ENCODE results near the gene BRICD5.

The BRICD5 gene

DNA sequence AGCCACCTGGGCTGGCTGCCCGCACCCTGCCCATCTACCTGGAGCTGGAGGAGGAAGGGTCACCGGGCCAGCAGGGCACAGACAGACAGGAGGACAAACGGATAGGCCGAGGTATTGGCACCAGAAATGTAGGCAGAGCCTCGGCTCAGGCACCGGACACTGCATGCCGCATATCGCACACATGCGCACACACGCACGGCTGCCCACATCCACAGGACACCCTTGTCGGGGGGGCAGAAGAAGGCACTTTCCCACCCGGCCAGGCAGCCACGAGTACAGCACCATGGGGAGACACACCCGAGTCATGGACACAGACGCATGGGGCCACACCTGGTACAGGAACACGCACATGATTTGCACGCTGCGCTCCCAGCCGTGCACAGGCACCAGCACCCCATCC is 28.7 kb downstream of the BRICD5 start:
- no peak overlapping the region for H3K4me3 ChIP-seq (ENCODE audit: low read length)
- H3K27me3 ChIP-seq (ENCODE audit: control insufficient read depth, insufficient read depth, low read length): no peaks in the 10 kb centered on the region
- no peak for DNase-seq (ENCODE audit: low read depth, low spot score)
- H3K27ac ChIP-seq (ENCODE audit: low read length): no peak overlapping the region
- WGBS (ENCODE audit: insufficient coverage, insufficient read length): no CpG with 5 or more reads among the region's 20 CpGs
- H3K9me3 ChIP-seq (ENCODE audit: control insufficient read depth, insufficient read depth, low read length): no peaks in the 10 kb centered on the region
- H3K4me1 ChIP-seq (ENCODE audit: control insufficient read depth, insufficient read depth, low read length): peaks cover 2% of the 10 kb centered on the region; the same call in 1 of the 2 replicates
- peaks cover 3% of the 10 kb centered on the region; the same call in 1 of the 2 replicates for H3K36me3 ChIP-seq (ENCODE audit: control insufficient read depth, insufficient read depth, low read length)

- Histone ChIP-seq H3K27ac (ENCODE audit: low read length) (no peak overlapping the region), H3K36me3 (ENCODE audit: control insufficient read depth, insufficient read depth, low read length) (peaks cover 8% of the 10 kb centered on the region), H3K4me3 (ENCODE audit: low read length) (no peak overlapping the region), H3K9me3 (ENCODE audit: control insufficient read depth, insufficient read depth, low read length) (no peaks in the 10 kb centered on the region), H3K4me1 (ENCODE audit: control insufficient read depth, insufficient read depth, low read length) (peaks cover 2% of the 10 kb centered on the region; the same call in 1 of the 2 replicates), H3K27me3 (ENCODE audit: control insufficient read depth, insufficient read depth, low read length) (no peaks in the 10 kb centered on the region)
- whole genome bisulfite sequencing (ENCODE audit: insufficient coverage, insufficient read length): no CpG with 5 or more reads among the region's 46 CpGs
- no peak for DNase-seq (ENCODE audit: low read depth, low spot score)
Observed at GRCh38 chr16:2180962-2181923, 29.4 kb downstream of the BRICD5 start.

DNA sequence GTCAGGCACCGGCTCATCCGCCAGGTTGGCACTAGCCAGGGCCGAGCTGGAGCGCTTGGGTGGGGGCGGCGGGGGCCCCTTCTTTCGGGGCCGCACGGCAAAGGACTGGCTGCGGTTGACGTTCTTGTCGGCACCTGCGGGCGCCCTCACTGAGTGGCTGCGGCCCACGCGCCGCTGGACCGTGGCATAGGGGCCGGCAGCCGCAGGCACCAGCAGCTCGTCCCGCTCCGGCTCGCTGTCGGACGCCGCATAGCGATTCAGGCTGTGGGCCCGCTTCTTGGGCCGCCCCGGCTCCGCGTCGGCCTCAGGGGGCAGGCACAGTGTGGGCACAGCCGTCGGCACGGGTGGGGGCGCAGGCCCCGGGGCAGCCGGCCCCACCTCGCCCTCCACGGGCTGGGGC is 30.2 kb downstream of the BRICD5 start:
- DNase-seq (ENCODE audit: low read depth, low spot score): no peak
- WGBS (ENCODE audit: insufficient coverage, insufficient read length): no CpG with 5 or more reads among the region's 43 CpGs
- no peak overlapping the region for H3K27ac ChIP-seq (ENCODE audit: low read length)
- H3K4me3 ChIP-seq (ENCODE audit: low read length): no peak overlapping the region
- no peaks in the 10 kb centered on the region for H3K9me3 ChIP-seq (ENCODE audit: control insufficient read depth, insufficient read depth, low read length)
- H3K27me3 ChIP-seq (ENCODE audit: control insufficient read depth, insufficient read depth, low read length): no peaks in the 10 kb centered on the region
- H3K36me3 ChIP-seq (ENCODE audit: control insufficient read depth, insufficient read depth, low read length): peaks cover 16% of the 10 kb centered on the region
- H3K4me1 ChIP-seq (ENCODE audit: control insufficient read depth, insufficient read depth, low read length): peaks cover 2% of the 10 kb centered on the region; the same call in 1 of the 2 replicates

DNA sequence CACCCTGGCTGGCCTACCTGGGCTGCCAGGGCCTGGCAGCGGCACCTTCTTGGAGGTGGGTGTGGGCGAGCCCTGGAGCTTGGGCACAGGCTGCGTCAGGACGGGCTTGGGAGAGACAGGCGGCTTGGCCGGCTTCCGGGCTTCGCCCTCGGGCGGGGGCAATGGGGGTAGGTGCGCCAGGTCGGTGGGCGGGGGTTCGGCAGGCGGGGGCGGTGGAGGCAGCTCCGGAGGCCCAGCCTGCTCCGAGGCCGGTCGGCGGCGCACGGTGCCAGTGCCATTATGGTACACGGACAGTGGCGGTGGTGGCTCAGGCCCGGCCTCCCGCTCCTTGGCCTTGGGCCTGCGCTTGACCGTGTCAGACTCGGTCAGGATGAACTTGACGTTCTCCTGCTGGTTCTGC is 31.1 kb downstream of the BRICD5 start:
- H3K9me3 ChIP-seq (ENCODE audit: control insufficient read depth, insufficient read depth, low read length): no peaks in the 10 kb centered on the region
- no peaks in the 10 kb centered on the region for H3K27me3 ChIP-seq (ENCODE audit: control insufficient read depth, insufficient read depth, low read length)
- H3K36me3 ChIP-seq (ENCODE audit: control insufficient read depth, insufficient read depth, low read length): peaks cover 25% of the 10 kb centered on the region
- no peak overlapping the region for H3K27ac ChIP-seq (ENCODE audit: low read length)
- no peak for DNase-seq (ENCODE audit: low read depth, low spot score)
- no CpG with 5 or more reads among the region's 31 CpGs for WGBS (ENCODE audit: insufficient coverage, insufficient read length)
- no peak overlapping the region for H3K4me3 ChIP-seq (ENCODE audit: low read length)
- H3K4me1 ChIP-seq (ENCODE audit: control insufficient read depth, insufficient read depth, low read length): peaks cover 2% of the 10 kb centered on the region

- no peak for DNase-seq (ENCODE audit: low read depth, low spot score)
- H3K36me3 ChIP-seq (ENCODE audit: control insufficient read depth, insufficient read depth, low read length): peaks cover 29% of the 10 kb centered on the region
- no peak overlapping the region for H3K27ac ChIP-seq (ENCODE audit: low read length)
- H3K4me3 ChIP-seq (ENCODE audit: low read length): no peak overlapping the region; the same call in 1 of the 2 replicates
- no peaks in the 10 kb centered on the region for H3K9me3 ChIP-seq (ENCODE audit: control insufficient read depth, insufficient read depth, low read length)
- H3K4me1 ChIP-seq (ENCODE audit: control insufficient read depth, insufficient read depth, low read length): peaks cover 2% of the 10 kb centered on the region
- no CpG with 5 or more reads among the region's 50 CpGs for whole genome bisulfite sequencing (ENCODE audit: insufficient coverage, insufficient read length)
- H3K27me3 ChIP-seq (ENCODE audit: control insufficient read depth, insufficient read depth, low read length): no peaks in the 10 kb centered on the region
Observed at GRCh38 chr16:2179107-2179501, 31.6 kb downstream of the BRICD5 start.

GRCh38 chr16:2178321-2179106 is 32.1 kb downstream of the BRICD5 start:
- Histone ChIP-seq H3K27me3 (ENCODE audit: control insufficient read depth, insufficient read depth, low read length) (no peaks in the 10 kb centered on the region), H3K9me3 (ENCODE audit: control insufficient read depth, insufficient read depth, low read length) (no peaks in the 10 kb centered on the region), H3K4me1 (ENCODE audit: control insufficient read depth, insufficient read depth, low read length) (peaks cover 2% of the 10 kb centered on the region), H3K4me3 (ENCODE audit: low read length) (no peak overlapping the region; the same call in 1 of the 2 replicates), H3K27ac (ENCODE audit: low read length) (no peak overlapping the region), H3K36me3 (ENCODE audit: control insufficient read depth, insufficient read depth, low read length) (peaks cover 34% of the 10 kb centered on the region)
- no CpG with 5 or more reads among the region's 106 CpGs for WGBS (ENCODE audit: insufficient coverage, insufficient read length)
- DNase-seq (ENCODE audit: low read depth, low spot score): peak; percentile 18

GRCh38 chr16:2177561-2177960 is 33.1 kb downstream of the BRICD5 start:
- WGBS (ENCODE audit: insufficient coverage, insufficient read length): no CpG with 5 or more reads among the region's 20 CpGs
- no peak overlapping the region for H3K4me3 ChIP-seq (ENCODE audit: low read length)
- no peaks in the 10 kb centered on the region for H3K9me3 ChIP-seq (ENCODE audit: control insufficient read depth, insufficient read depth, low read length)
- peaks cover 2% of the 10 kb centered on the region for H3K4me1 ChIP-seq (ENCODE audit: control insufficient read depth, insufficient read depth, low read length)
- no peaks in the 10 kb centered on the region for H3K27me3 ChIP-seq (ENCODE audit: control insufficient read depth, insufficient read depth, low read length)
- H3K36me3 ChIP-seq (ENCODE audit: control insufficient read depth, insufficient read depth, low read length): peaks cover 44% of the 10 kb centered on the region
- DNase-seq (ENCODE audit: low read depth, low spot score): no peak
- no peak overlapping the region for H3K27ac ChIP-seq (ENCODE audit: low read length)

DNA sequence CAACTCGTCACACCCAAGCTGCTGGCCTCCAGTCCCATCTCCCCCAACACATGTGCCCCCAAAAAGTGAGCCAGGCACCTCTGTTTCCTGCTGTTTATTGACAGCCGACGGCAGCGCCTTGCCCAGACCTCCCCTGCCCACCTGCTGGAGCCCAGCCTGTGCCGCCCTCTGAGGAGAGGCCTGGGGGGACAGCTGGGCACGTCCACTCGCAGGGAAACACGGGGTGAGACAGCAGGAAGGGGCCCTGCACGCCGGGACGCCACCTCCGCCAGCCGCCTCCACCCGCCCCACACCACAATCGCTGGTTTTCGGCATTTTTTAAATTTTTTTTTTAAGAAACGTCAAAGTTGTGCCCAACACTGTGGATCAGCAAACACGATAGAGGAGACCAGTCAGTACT is 33.6 kb downstream of the BRICD5 start:
- H3K4me3 ChIP-seq (ENCODE audit: low read length): no peak overlapping the region
- H3K27me3 ChIP-seq (ENCODE audit: control insufficient read depth, insufficient read depth, low read length): no peaks in the 10 kb centered on the region
- H3K36me3 ChIP-seq (ENCODE audit: control insufficient read depth, insufficient read depth, low read length): peaks cover 46% of the 10 kb centered on the region
- DNase-seq (ENCODE audit: low read depth, low spot score): no peak
- no peak overlapping the region for H3K27ac ChIP-seq (ENCODE audit: low read length)
- peaks cover 2% of the 10 kb centered on the region for H3K4me1 ChIP-seq (ENCODE audit: control insufficient read depth, insufficient read depth, low read length)
- WGBS (ENCODE audit: insufficient coverage, insufficient read length): no CpG with 5 or more reads among the region's 18 CpGs
- H3K9me3 ChIP-seq (ENCODE audit: control insufficient read depth, insufficient read depth, low read length): no peaks in the 10 kb centered on the region

GRCh38 chr16:2176047-2176446 is 34.6 kb downstream of the BRICD5 start:
- Histone ChIP-seq H3K36me3 (ENCODE audit: control insufficient read depth, insufficient read depth, low read length) (peaks cover 55% of the 10 kb centered on the region), H3K27ac (ENCODE audit: low read length) (no peak overlapping the region)

GRCh38 chr16:2175454-2175853 is 35.2 kb downstream of the BRICD5 start:
- H3K9me3 ChIP-seq (ENCODE audit: control insufficient read depth, insufficient read depth, low read length): no peaks in the 10 kb centered on the region
- H3K4me1 ChIP-seq (ENCODE audit: control insufficient read depth, insufficient read depth, low read length): peaks cover 2% of the 10 kb centered on the region; the same call in 1 of the 2 replicates
- DNase-seq (ENCODE audit: low read depth, low spot score): no peak
- WGBS (ENCODE audit: insufficient coverage, insufficient read length): no CpG with 5 or more reads among the region's 10 CpGs
- H3K36me3 ChIP-seq (ENCODE audit: control insufficient read depth, insufficient read depth, low read length): peaks cover 59% of the 10 kb centered on the region
- no peak overlapping the region for H3K4me3 ChIP-seq (ENCODE audit: low read length)
- H3K27ac ChIP-seq (ENCODE audit: low read length): no peak overlapping the region
- H3K27me3 ChIP-seq (ENCODE audit: control insufficient read depth, insufficient read depth, low read length): no peaks in the 10 kb centered on the region

More at GRCh38 chr16:2176047-2176446, 34.6 kb downstream of the BRICD5 start:
- DNase-seq (ENCODE audit: low read depth, low spot score): no peak
- H3K9me3 ChIP-seq (ENCODE audit: control insufficient read depth, insufficient read depth, low read length): no peaks in the 10 kb centered on the region
- H3K4me3 ChIP-seq (ENCODE audit: low read length): no peak overlapping the region
- no peaks in the 10 kb centered on the region for H3K27me3 ChIP-seq (ENCODE audit: control insufficient read depth, insufficient read depth, low read length)
- no CpG with 5 or more reads among the region's 23 CpGs for WGBS (ENCODE audit: insufficient coverage, insufficient read length)
- H3K4me1 ChIP-seq (ENCODE audit: control insufficient read depth, insufficient read depth, low read length): peaks cover 2% of the 10 kb centered on the region; the same call in 1 of the 2 replicates

Measured in iPS DF 6.9 (cell line).